HG03342 (cell line): Measurements from ENCODE around the gene CEP44.
"Not testable (repeated sequence)": the region's sequence is repeated elsewhere in the genome, so short reads cannot be mapped to it uniquely, and the experiment has no call there.

Experiments used
- ATAC-seq: cut with Tn5 transposase; IDR thresholded peaks from one replicate; pipeline ENCODE4 v1.9.1; 2021; ENCODE audit warnings: mild to moderate bottlenecking, moderate library complexity; ENCODE audit not compliant: unreplicated experiment

The CEP44 gene

GRCh38 chr4:174318829-174319764 is 35.4 kb downstream of the CEP44 start:
- ATAC-seq = no peak

- ATAC-seq = no peak
Measured at GRCh38 chr4:174320494-174321199, 36.9 kb downstream of the CEP44 start.

- ATAC-seq = no peak
Measured at GRCh38 chr4:174324236-174324635, 40.5 kb downstream of the CEP44 start.

GRCh38 chr4:174324725-174325124 is 41.0 kb downstream of the CEP44 start:
- ATAC-seq = no peak

GRCh38 chr4:174332741-174333493 is 49.2 kb downstream of the CEP44 start:
- ATAC-seq = no peak

GRCh38 chr4:174334628-174335027 is 50.9 kb downstream of the CEP44 start:
- ATAC-seq = peak; percentile 91

- no peak for ATAC-seq
Measured at GRCh38 chr4:174340714-174341113, 57.0 kb downstream of the CEP44 start.

- no peak for ATAC-seq
Measured at GRCh38 chr4:174349156-174349555, 65.4 kb downstream of the CEP44 start.

GRCh38 chr4:174352061-174352819 is 68.5 kb downstream of the CEP44 start:
- ATAC-seq = no peak

- no peak for ATAC-seq
Measured at GRCh38 chr4:174357321-174357720, 73.6 kb downstream of the CEP44 start.

- peak; percentile 45 for ATAC-seq
Measured at GRCh38 chr4:174358410-174358809, 74.7 kb downstream of the CEP44 start.

- ATAC-seq = peak; percentile 99
Measured at GRCh38 chr4:174358829-174359228, 75.1 kb downstream of the CEP44 start.

GRCh38 chr4:174362340-174362739 is 78.6 kb downstream of the CEP44 start:
- no peak for ATAC-seq

GRCh38 chr4:174363782-174364181 is 80.1 kb downstream of the CEP44 start:
- ATAC-seq = not testable (repeated sequence)

GRCh38 chr4:174365018-174365587 is 81.4 kb downstream of the CEP44 start:
- no peak for ATAC-seq

GRCh38 chr4:174369985-174370384 is 86.3 kb downstream of the CEP44 start:
- ATAC-seq = no peak

- ATAC-seq = no peak
Measured at GRCh38 chr4:174373821-174374220, 90.1 kb downstream of the CEP44 start.

- no peak for ATAC-seq
Measured at GRCh38 chr4:174375422-174375821, 91.7 kb downstream of the CEP44 start.

GRCh38 chr4:174377613-174378012 is 93.9 kb downstream of the CEP44 start:
- no peak for ATAC-seq

GRCh38 chr4:174378951-174379350 is 95.2 kb downstream of the CEP44 start:
- no peak for ATAC-seq
